GM21381 (cell line): ENCODE data around the gene CHIT1.

Experiments used
- ATAC-seq: cut with Tn5 transposase; IDR thresholded peaks from one replicate; pipeline ENCODE4 v1.9.1; 2021; ENCODE audit warnings: mild to moderate bottlenecking, moderate library complexity; ENCODE audit not compliant: unreplicated experiment

CHIT1 gene

DNA sequence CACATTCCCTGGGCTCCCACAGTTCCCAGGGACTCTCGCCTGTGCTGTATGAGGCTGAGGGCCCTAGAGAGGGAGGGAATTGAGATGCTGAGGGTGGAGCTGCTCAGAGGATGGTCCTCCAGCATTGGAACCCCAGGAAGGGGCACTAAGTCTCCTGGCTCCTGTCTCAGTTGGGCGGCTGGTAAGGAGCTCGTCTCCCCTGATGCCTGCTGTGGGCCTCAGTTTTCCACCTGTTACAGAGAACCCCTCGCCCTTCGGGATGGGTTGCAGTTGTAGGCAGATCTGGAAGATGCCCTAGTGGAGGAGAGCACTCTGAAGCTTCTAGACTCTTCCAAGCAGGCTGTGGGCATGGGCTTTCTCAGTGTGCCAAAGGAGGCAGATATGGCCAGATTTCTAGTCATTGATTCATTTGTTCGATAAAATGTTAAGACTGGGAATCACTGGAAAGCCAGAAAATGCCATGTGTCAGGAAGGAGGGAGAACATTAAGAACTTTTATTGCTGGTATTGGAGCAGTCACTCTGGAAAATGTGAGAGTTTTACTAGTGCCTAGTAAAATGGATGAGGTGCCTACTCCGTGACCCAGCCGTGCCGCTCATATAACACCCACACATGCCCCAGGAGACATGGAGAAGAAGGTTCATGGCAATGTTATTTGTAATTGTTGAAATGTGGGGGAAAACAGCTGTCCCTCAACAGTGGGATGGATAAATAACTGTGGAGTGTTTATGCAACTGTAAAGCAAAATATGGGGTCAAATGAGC lies 53.0 kb downstream of the CHIT1 start:
- ATAC-seq: no peak

DNA sequence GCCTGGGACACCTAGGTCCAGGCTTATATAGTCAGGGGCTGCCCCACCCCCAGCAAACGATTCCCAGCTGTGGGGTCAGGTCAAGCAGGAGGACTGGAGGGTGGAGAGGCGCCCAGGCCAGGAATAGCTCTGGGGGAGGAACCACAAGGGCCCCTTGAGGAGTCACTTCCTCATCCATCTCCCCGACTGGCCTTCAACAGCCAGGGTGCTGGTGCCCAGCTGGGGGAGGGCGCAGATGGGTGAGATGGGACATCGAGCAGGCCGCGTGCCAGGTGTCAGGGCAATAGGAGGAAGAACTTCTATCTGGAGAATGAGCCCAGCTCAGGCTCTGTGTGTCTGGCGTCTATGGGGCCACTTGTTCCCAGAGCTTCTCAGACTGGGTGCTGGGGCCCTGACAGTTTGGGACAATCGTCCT lies 53.6 kb downstream of the CHIT1 start:
- no peak for ATAC-seq

DNA sequence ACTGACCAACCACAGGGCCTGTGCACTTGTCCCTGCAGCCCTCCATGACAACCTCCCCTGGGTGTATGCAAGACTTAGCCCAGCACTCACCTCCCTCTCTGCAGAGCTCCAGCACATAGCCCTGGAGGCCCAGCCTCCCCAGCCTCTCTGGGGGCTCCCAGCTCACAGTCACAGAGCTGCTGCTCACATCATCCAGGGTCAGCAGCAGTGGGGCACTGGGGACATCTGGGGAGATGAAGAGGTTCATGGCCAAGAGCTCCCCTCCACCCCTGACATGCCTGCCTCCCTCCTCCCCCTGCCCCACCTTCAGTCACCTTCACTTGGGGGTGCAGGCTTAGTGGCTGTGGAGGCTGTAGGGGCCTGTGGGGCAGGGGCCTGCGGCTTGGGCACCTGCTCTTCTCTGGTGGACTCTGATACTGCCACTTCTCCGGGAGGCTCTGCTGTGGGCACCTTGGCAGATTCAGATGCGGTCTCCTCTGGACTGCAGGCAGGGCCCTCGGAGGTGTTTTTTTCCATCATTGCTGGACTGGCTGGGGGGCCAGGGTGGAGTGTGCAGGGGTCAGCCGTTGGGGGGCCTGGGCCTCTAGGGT lies 54.1 kb downstream of the CHIT1 start, which contains the start of gene MYBPH:
Gene MYBPH (minus strand): TSS at position 590 of the 590 bp plus-strand sequence. CDS start 71 bp downstream, at position 519.
- no peak for ATAC-seq

DNA sequence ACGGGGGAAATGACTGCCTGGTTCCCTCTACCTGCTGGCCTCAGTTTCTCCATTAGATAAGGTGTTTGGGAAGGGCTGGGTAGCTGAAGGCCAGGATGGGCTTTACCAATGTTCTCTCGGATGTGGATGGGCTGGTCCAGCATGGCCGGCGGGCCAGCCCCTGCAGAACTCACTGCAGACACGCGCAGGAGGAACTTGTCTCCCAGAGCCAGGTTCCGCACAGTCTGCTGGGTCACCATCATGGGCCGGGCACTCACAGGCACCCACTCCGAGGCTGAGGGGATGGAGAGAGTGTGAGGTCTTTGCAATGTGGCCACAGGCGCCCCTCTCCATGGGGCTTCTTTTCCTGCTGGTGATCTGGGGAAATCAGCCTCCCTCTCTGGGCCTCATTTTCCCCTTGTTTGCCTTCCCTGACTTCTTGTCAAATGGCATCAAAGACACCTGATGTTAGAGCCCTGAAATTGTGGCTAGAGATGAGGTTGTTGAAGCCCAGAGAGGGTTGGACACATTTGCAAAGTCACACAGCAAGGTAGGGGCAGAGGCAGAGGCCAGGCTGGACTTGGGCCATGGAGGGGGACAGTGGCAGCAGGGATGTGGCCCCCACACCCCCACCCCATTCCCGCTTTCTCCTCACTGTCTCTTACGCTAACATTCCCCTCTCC lies 55.0 kb downstream of the CHIT1 start:
- no peak for ATAC-seq

DNA sequence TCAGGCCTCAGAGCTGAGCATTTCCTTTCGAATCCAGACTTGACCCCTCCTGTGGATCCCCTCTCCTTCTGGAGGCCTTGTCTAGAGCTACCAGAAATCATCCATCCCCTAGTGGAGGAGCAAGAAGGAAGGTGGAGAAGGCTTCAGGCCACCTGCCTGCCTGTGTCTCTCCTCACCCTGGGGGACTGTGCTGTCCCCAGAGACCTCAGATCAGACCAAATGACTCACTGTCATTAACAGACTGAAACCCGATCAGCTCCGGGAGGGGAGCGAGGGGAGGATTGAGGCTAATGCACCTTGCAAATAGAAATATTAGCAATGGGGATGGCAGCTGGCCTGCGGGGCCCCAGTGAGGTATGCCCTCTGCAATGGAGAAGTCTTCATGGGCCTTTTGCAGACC lies 55.9 kb downstream of the CHIT1 start:
- peak; percentile 81 for ATAC-seq

DNA sequence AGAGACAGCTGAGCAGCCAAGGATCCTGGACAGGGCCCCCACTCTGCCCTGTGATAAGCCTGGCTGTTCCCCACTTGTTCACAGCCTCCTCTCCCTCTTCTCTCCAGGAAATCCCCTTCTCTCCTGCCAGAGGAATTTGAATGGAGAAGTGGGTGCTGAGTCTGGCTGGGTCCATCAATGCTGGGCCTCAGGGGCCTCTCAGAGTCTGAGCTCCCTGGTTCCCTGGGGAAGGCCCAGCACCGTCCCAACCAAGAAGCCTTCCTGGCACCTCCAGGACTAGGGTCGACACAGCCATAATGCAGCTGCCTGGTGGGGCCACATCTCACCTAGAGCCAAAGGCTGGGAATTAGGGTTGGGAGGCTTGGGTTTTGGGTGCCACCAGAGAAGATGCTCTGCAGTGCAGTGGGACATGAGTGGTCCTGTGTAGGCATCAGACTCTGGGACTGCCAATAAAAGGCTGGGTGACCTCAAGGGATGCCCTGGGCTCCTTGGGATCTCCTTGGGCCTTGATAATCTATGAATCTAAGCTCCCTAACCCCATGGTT lies 56.4 kb downstream of the CHIT1 start:
- ATAC-seq: no peak

DNA sequence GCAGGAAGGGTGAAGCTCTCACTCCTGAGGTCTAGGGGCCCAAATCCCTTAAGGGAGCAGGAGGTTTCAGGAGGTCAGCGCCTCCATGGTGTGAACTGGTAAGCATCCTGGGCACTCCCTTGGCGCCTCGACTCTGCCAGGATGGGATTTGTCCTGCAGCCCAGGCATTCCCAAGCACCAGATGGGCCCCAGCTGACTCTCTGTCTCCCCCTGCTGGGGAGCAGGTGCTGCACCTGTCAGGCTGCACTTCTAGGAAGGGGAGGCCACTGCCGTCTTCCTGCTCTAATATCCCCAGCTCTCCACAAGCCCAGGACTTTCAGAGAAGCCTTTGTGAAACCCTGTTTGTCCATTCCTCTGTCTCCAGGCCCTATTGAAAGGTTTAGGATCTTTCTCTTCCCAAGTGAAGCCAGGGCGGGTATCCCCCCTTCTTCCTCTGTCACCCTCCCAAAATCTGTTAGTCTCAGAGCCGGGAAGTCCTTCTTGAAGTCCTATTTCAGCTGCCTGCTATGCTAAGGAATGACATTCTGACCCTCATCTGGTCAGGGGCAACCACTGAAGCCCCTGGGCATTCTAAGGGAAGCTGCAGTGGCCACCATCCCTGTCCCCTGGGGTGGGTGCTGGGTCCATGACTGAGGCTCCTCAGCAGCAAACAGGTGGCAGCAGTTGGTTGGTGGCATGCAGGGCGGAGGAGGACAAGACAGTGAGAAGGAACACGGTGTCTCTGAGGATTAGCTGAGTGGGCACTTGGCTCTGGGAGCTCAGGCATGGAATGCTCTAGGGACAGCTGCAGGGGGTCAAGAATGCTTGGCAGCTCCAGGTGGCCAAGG lies 57.1 kb downstream of the CHIT1 start:
- ATAC-seq: no peak

DNA sequence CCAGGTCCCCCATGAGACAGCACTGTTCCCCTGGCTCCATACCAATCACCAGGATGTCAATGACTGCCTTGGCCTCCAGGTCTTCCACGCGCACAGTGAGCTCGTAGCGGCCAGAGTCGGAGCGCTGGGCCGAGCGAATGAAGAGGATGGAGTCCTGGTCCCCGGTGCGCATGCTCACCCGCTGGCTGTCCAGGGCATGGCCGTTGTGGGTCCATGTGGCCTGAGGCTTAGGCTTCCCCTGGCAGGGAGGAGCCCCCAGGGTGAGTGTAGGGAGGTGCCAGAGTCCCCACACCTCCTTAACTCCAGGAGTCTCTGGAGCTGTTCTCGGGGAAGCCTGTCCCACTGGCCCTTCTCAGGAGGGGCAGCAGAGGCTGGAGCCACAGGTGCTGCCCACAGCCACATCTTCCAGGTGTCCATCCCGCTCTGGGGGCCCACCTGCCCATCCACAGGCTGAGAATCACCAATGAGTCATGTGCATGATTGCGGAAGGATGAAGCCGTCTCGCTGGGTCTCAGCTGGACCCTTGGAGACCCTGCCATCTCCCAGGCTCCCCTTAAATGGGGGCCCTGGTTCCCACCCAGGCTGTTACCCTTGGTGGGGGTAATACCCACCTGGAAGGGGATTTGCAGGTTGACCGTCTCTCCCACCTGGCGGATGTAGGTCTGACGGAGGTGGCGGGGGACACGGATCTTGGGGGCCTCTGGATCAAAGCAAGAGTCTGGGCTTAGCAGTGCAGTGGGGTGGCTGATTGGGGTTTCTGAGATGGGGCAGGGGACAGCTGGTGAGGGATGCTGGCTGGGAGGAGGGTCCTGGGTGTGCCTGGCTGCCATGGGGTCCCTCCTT lies 57.9 kb downstream of the CHIT1 start:
- ATAC-seq: no peak

DNA sequence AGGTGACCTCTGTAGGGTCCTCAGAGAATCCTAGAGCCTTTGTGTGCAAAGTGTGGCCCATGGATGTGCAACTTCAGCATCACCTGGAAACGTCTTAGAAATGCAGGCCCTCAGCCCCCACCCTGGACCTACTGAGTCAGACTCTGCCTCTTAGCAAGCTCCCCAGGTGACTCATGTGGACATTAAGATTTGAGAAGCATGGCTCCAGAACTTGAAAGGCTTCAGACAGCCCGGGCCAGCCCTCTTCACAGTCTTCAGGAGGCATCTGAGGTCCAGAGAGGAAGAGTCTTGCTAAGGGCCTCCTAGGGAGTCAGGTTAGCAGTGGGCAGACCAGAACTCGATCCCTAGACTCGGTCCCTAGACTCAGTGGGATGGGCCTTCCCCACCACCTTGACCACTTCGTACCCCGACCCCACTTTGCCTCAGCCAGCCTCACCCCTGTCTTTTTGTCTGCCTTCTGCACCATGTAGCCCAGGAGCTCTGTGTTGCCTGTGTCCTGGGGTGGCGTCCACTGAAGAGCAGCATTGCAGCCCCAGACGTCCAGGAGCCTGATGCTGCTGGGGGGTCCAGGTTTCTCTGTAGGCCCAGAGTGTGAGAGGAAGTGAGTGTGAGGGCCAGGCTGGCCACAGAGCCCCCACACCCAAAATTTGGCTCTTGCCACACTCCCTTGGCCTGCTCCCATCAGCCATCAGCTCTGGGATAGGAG lies 58.7 kb downstream of the CHIT1 start:
- no peak for ATAC-seq

DNA sequence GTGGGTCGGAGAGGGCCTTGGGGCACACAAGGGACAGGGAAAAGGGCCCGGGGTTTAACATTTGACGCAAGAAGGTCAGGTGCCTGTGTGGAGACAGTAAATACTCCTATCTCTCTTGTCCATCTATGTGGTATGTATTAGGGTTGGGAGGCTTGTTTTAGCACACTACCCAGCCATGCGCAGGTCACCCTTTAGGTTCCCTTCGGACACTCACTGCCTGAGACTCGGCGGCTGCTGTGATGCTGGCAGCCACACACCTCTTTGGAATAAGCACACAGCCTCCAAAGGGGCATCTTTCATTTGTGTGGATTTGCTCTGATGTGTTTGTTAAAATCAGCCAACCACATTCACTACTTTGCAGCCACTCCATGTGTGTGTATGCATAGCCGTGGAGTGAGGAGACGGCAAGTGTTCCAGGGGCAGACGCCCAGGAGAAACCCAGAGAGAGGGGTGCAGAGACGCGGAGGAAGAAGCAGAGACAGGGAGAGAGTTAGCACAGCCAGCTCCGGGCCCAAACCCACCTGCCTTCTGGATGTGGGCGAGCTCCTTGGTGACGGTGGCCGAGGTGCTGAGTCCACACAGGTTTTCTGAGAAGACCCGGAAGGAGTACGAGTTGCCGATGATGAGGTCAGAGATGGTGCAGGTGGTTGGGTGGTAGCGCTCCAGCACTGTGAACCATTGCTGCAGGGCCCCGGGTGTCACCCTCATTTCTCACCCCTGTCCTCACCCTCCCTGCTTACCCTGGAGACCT lies 59.5 kb downstream of the CHIT1 start:
- no peak for ATAC-seq

DNA sequence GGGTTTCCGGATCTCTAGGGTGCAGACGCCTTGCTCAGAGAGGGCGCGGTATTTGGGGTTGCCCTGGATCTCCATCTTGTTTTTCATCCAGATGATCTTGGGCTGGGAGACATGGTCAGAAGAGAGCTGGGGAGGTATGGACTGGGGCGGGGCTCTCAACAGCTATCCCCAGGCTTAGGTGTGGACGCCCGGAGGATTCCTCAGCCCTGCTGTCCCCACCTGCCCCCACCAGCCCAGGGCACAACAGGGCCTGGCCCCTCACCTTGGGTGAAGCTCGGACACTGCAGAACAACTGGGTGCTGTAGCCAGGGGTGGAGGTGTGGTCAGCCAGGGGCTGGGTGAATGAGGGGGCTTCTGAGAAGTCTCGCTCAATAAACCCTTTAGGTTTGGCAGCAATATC lies 60.5 kb downstream of the CHIT1 start:
- ATAC-seq: no peak

DNA sequence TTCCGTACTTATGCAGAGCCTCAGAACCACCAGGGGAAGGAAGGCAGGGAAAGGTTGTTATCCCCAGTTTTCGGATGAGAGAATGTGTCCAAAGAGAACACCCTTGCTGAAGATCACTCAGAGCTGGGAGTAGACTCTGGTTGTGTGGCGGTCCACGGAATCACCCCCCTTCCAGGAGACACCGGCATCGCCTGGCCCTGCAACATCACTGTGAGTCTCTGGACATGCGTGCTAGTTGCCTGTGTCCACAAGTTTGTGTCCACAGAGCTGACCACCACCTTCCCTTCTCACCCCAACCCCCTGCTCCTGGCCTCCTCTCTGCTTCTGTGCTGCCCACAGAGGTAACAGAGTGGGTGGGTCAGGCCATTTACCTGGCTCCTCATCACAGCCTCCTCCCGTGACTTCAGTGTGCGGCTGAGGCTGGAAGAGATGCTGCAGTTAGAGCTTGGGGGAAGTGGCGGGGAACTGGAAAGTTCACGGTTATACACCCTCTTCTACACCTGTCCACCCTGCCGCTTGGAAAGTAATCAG lies 61.2 kb downstream of the CHIT1 start:
- ATAC-seq: no peak

DNA sequence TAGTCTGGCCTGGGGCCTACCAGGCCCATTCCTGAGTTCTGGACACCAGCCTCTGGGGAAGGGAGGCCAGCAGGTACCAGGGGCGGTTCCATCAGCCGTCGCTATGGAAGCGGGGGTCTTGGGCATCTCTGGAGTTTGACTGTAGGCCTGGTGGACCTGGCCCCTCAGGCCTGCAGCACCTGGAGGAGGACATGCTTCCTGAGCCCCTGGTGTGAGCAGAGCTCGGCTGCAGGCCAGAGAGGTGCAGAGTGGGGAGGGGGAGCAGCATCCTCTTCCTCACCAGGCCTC lies 61.6 kb downstream of the CHIT1 start:
- ATAC-seq: no peak

DNA sequence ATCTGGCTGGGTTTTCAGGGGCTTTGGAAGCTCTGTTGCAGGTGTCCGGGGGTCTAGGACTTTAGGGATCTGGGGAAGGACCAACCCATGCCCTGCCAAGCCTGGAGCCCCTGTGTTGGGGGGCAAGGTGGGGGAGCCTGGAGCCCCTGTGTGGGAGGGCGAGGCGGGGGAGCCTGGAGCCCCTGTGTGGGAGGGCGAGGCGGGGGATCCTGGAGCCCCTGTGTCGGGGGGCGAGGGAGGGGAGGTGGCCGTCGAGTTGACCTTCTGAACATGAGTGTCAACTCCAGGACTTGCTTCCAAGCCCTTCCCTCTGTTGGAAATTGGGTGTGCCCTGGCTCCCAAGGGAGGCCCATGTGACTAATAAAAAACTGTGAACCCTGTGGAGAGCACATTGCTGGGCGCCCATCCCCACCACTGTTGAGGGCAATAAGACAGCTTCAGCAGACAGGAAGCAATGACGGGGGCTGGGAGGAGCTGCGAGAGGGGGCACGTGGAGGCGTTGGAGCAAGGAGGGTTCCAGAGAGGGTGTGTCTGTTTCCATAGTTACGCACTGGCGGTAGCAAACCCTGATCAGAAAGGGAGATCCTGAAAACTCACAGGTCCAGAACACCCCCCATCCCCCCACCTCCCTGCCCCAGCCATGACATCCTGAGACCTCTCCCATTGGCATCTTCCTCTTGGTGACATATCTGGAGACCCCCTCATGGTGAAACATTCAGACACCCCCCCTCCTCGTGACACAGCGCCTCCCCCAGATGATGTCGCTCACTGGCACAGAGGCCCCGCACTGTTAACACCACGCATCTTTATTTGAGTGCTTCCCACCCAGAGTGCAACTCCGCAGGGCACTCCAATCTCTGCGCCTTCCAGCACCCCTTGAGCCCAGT lies 62.2 kb downstream of the CHIT1 start:
- ATAC-seq: no peak

DNA sequence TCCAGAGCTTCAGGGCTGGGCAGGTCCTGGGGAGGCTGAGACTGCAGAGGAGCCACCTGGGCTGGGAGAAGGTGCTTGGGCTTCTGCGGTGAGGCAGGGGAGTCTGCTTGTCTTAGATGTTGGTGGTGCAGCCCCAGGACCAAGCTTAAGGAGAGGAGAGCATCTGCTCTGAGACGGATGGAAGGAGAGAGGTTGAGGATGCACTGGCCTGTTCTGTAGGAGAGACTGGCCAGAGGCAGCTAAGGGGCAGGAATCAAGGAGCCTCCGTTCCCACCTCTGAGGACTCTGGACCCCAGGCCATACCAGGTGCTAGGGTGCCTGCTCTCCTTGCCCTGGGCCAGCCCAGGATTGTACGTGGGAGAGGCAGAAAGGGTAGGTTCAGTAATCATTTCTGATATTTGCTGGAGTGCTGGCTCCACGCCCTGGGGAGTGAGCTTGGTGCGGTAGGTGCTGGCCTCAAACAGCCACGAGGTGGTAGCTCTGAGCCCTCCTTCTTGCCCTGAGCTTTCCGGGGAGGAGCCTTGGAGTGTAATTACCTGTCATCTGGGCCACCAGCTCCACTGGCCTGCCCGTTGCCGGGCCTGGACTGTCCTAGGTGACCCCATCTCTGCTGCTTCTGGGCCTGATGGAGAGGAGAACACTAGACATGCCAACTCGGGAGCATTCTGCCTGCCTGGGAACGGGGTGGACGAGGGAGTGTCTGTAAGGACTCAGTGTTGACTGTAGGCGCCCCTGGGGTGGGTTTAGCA lies 63.1 kb downstream of the CHIT1 start:
- no peak for ATAC-seq
